Gastroesophageal sphincter (tissue), 3 donors: ENCODE results near the gene HADHA.

Source experiments
- CTCF ChIP-seq, 4 experiments: fragments of 200-600 bp in 2 of 4; fragments of 450-650 bp in 2 of 4; sonication (generic) in 1 of 4; IDR thresholded peaks; one replicate each; pipeline ENCODE4 v1.5.1; 2017 to 2019; ENCODE audit warnings: antibody characterized with exemption in 4 of 4, mild to moderate bottlenecking in 2 of 4, moderate library complexity in 2 of 4
- POLR2A ChIP-seq, 2 donors: fragments of 450-650 bp; IDR thresholded peaks; one replicate each; pipeline ENCODE4 v1.6.1; 2017; ENCODE audit warnings: antibody characterized with exemption in 2 of 2, mild to moderate bottlenecking in 2 of 2, moderate library complexity in 1 of 2

DNA sequence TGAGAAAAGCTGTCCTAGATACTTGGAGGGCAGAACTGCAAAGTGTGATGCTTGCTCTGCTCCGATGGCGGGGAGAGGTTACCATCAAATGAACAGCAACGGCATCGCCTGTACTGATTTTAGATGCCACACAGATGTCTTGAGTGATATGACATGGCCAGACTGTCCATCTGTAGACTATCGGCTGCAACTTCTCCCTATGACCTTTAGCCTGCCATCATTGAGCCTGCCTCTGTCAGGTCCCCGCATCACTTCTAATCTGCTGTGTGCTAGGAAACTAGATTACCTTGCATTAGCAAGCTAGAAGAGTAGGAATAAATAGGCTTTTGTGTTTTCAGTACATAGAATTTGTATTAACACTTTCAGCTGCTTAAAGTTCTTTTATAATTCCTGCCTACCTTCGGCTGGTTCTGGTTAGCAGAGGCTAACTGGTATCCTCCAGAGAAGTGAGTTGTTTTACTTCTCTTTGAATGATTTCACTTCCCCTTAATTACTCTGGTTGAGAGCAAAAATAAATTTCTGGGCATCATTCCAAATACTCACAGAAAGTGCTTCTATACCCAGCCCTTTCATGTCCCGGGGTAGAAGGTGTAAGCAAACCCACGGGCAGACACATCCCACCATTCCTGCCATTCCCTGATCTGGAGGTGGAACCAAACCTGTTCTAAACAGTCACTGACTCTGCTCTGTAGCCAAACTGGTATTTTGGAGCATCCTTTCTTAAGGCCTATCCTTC is 47.6 kb downstream of the HADHA start:
- TF ChIP-seq POLR2A (IDR thresholded peaks at IDR 0.05): no peak
- no peak for TF ChIP-seq CTCF (IDR thresholded peaks at IDR 0.05)
